Measurements from ENCODE around the gene FANCF.

The FANCF gene

GRCh38 chr11:22624742-22625447, 728 bp downstream of the FANCF start:
- peak; percentile 45 for DNase-seq (ENCODE audit: low read depth)

- no peak for DNase-seq (ENCODE audit: low read depth)
Observed at GRCh38 chr11:22617868-22618267, 7.8 kb downstream of the FANCF start.

GRCh38 chr11:22603933-22604332, 21.7 kb downstream of the FANCF start:
- DNase-seq (ENCODE audit: low read depth), result no peak

GRCh38 chr11:22602504-22602903, 23.1 kb downstream of the FANCF start:
- DNase-seq (ENCODE audit: low read depth), result no peak

GRCh38 chr11:22599458-22599857, 26.2 kb downstream of the FANCF start:
- no peak for DNase-seq (ENCODE audit: low read depth)

- DNase-seq (ENCODE audit: low read depth), result no peak
Observed at GRCh38 chr11:22597062-22597461, 28.6 kb downstream of the FANCF start.

- DNase-seq (ENCODE audit: low read depth), result no peak
Observed at GRCh38 chr11:22584976-22585375, 40.6 kb downstream of the FANCF start.

- no peak for DNase-seq (ENCODE audit: low read depth)
Observed at GRCh38 chr11:22583963-22584492, 41.6 kb downstream of the FANCF start.

GRCh38 chr11:22582151-22582410, 43.5 kb downstream of the FANCF start:
- DNase-seq (ENCODE audit: low read depth), result no peak

GRCh38 chr11:22581354-22582150, 44.1 kb downstream of the FANCF start:
- DNase-seq (ENCODE audit: low read depth), result no peak

GRCh38 chr11:22577854-22578253, 47.8 kb downstream of the FANCF start:
- DNase-seq (ENCODE audit: low read depth), result no peak

Data from T follicular helper cell (primary cell).